Activated naive CD4-positive, alpha-beta T cell treated with anti-CD3 and anti-CD28 coated beads, Interleukin-2, amount 50 U/mL, for 72 hours (primary cell): ENCODE results near the gene CCDC148. TPM values are rescaled to one million over a fixed set of nuclear protein-coding genes. Genes with fewer than 3 reads are reported as not detected.

Experiments
- ATAC-seq, 2 donors: fragments of 150-1000 bp; cut with Tn5 transposase; 2 replicates each; pipeline ENCODE4 v1.10.0; 2021; ENCODE audit warnings: mild to moderate bottlenecking in 2 of 2, moderate library complexity in 2 of 2
- DNase-seq, 2 donors: peaks; one replicate each; pipeline ENCODE4 v3.0.0; 2021 to 2022; ENCODE audit warnings: low spot score in 2 of 2
- H3K27ac Mint-ChIP-seq, 2 donors: one replicate each; pipeline ENCODE4 v1.8.0; 2022; ENCODE audit warnings: mild to moderate bottlenecking in 2 of 2, mixed read lengths in 2 of 2
- H3K36me3 Mint-ChIP-seq, 2 donors: one replicate each; pipeline ENCODE4 v1.8.0; 2022; ENCODE audit warnings: mixed read lengths in 2 of 2
- H3K9me3 Mint-ChIP-seq, 2 donors: one replicate each; pipeline ENCODE4 v1.8.0; 2022; ENCODE audit warnings: mixed read lengths in 2 of 2
- total RNA-seq, 2 donors: library from RNA; stranded (reverse); gene quantifications; one replicate each; pipeline ENCODE4 v1.2.3, GENCODE V29; 2022

The CCDC148 gene
- total RNA-seq, 2 donors from 2014 or later = 0.08 TPM; not detected in 1

DNA sequence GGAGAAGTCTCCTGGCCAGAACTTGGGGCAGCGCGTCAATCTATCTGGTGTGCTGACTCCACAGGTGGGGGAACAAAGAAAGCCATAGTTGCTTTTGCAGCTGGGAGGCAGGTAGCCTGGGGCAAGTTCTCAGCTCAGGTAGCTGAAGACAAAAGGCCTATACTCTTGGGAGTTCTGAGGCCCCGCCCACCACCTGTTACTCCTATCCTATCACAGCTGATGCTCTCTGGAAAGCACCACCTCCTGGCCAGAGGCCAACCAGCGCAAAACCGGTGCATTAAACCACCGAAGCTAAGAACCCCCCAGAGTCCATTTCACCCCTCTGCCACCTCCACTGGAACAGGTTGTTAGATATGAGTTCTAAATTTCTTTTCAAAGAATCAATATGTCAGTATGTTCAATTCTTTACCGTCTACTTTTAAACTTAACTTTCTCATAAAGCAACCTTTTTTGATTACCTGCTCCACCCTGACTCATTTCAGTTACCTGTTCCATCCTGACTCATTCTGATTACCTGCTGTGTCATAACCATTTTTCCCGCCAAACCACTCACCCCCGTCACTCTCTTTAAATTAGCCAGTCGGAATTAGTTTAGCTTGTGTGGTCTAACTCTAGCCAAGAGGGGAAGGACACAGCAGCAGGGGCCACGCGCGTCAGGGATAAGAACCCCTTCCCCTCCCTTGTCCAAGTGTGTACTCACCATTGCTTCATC lies 311.5 kb downstream of the CCDC148 start:
- H3K36me3 Mint-ChIP-seq = no peaks in the 10 kb centered on the region
- peaks cover 7 to 11% of the 10 kb centered on the region in 2 donors for H3K9me3 Mint-ChIP-seq
- no peak for ATAC-seq

DNA sequence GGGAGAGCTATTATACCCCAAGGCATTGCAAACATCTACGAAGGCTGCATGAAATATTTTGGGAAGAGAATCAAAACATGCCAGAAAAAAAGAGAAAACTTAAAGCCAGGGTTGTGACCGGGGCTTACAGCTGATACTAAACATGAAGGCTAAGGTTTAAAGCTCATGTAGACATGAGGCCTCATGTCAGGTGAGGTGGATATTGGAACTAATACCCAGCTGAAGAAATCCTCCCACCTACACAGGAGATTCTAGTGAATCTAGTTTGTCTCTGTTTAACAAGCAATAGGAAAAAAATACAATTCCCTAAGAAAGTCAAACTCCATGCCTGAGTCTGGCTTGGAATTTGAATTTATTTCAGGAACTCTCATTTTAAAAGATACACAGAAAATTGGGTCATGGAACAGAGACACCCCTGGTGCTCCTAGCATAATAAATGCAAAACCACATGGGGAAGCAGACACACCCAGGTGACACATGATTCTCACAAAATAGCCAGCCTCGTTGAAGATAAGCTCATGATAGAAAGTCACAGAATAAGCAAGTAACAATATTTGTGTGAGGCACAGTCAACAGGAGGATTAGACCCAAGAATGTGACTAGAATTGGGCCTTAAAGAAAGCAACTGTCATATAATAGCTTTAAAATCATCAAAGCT lies 312.7 kb downstream of the CCDC148 start:
- Mint-ChIP-seq H3K27ac (no peak overlapping the region), H3K9me3 (peaks cover 7 to 11% of the 10 kb centered on the region in 2 donors), H3K36me3 (no peaks in the 10 kb centered on the region)
- DNase-seq = no peak
- ATAC-seq = no peak

More for the DNA sequence above, 311.5 kb downstream of the CCDC148 start:
- no peak for DNase-seq
- H3K27ac Mint-ChIP-seq = no peak overlapping the region

DNA sequence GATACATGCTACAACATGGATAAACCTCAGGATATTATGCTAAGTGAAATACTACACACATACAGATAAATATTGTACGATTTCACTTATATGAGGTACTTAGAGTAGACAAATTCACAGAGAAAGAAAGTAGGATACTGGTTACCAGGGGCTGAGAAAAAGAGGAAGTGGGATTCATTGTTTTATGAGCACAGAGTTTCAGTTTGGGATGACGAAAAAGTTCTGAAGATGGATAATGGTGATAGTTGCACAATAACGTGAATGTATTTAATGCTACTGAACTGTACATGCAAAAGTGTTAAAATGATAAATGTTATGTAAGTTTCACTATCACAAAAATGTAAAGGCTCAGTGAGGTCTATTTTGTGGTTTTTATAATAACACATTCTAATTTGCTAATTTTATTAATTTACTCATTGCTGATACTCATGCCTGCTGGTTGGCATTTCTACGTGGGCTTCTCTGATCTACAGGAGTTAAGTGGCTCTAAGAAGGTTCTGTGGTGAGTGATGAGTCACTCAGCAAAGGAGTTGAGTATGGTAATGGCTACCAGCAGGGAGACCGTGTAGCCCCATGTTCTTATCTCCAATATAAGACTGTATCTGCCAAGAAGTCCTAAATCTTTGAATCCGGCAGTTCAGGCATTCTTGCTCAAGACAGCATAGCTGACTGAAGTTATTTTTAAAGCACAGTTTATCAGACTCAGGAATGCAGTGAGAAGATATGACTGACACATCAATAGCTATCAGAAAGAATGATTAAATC lies 313.8 kb downstream of the CCDC148 start:
- peaks cover 7 to 11% of the 10 kb centered on the region in 2 donors for H3K9me3 Mint-ChIP-seq

DNA sequence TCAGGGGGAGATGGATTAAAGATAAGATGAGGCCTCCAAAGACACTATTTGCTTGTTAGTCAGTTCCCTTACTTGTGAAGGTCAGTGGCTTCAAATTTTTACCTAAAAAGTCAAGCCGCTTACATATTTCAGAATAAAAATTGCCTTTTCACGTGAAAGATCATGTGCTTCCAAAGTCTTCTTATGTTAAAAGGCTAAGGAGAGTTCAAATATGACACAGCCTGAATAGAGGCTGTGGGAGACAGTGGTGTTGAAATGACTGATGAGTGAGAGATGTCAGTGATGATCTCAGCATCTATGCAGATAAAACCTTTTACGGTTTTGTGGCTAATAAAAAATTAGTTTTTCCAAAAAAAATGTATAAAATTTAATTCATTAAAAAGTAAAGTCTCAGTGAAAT lies 314.4 kb downstream of the CCDC148 start:
- ATAC-seq (no peak), DNase-seq (no peak)
- H3K36me3 Mint-ChIP-seq = no peaks in the 10 kb centered on the region
- H3K9me3 Mint-ChIP-seq = peaks cover 6 to 11% of the 10 kb centered on the region in 2 donors
- H3K27ac Mint-ChIP-seq = no peak overlapping the region

More for the DNA sequence above, 313.8 kb downstream of the CCDC148 start:
- no peak for ATAC-seq
- H3K27ac Mint-ChIP-seq = no peak overlapping the region
- no peaks in the 10 kb centered on the region for H3K36me3 Mint-ChIP-seq
- DNase-seq = no peak

DNA sequence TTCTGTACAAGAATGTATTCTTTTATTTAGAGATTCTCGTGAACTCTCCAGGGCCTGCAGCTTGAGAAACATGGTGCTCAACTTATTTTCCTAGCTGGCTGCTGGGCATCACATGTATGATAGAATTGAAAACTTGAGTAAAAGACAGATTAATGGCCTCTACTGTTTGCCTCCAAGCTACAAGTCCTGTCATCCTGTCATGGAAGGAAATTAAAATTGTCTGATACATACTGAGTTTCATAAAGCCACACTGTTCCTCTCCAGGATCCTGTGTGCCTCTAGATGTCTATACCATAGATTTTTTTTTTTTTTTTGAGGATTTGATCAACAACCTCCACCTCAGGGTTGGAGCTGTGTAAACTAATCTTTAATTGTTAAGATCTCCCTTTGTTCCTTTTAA lies 316.4 kb downstream of the CCDC148 start:
- Mint-ChIP-seq H3K36me3 (no peaks in the 10 kb centered on the region), H3K27ac (no peak overlapping the region), H3K9me3 (peaks cover 0 to 2% of the 10 kb centered on the region in 2 donors)
- no peak for ATAC-seq
- no peak for DNase-seq

DNA sequence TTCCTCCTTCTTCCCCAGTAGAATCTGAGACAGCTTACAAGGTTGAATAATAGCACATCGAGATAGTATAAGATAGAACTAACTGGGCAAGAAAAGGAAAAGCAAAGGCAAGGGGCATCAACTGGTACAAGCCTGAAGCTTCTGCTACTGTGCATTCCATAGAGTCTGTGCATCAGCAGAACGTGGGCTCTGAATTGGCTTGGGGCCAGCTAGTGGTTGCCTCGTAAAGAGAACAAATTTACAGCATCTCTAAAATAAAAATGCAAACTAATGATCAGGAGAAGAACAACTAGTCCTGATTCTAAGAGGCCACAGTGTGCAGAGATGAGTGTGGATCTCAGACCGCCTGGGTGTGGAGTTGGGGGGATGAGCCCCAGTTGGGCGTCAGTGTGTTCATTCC lies 318.3 kb downstream of the CCDC148 start:
- H3K27ac Mint-ChIP-seq = no peak overlapping the region
- H3K36me3 Mint-ChIP-seq = no peaks in the 10 kb centered on the region
- no peak for ATAC-seq
- no peaks in the 10 kb centered on the region for H3K9me3 Mint-ChIP-seq
- DNase-seq = no peak

DNA sequence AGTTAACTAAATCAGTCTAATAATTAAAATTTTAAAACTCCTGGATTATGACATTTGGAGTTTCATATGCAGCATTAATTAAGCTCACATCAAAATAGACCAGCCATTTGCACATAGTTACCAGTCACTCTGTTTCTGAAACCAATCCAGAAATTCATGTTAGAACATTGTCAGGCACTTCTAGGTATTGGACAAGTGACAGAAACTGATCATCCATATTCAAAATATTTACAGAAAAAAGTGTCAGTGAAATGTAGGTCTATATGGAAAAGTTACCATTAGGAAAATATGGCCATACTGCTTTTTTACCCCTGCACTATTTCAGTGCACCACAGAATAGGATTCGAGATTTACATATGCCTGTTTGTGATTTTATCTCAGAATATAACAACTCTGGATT lies 321.5 kb downstream of the CCDC148 start:
- Mint-ChIP-seq H3K27ac (no peak overlapping the region), H3K36me3 (no peaks in the 10 kb centered on the region), H3K9me3 (no peaks in the 10 kb centered on the region)
- ATAC-seq = no peak
- no peak for DNase-seq

DNA sequence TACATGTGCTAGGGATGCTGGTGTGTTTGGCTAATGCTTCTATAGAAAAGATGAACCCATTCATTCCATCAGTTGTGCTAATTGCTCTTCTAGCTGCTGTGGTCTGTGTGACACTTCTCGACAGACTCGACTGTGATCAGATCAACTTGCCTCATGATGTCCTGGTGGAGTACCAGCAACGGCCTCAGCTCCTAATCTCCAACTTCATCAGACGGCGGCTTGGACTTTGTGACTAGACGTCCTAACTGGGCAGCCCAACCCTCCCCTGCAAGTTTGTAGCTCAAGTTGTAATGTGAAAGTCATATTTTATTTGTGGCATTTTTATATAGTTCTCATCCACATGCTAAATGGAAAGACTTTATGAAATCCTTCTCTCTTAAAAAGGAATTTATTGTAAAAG lies 321.9 kb downstream of the CCDC148 start:
- Mint-ChIP-seq H3K36me3 (no peaks in the 10 kb centered on the region), H3K9me3 (no peaks in the 10 kb centered on the region), H3K27ac (no peak overlapping the region)
- ATAC-seq (no peak), DNase-seq (no peak)

DNA sequence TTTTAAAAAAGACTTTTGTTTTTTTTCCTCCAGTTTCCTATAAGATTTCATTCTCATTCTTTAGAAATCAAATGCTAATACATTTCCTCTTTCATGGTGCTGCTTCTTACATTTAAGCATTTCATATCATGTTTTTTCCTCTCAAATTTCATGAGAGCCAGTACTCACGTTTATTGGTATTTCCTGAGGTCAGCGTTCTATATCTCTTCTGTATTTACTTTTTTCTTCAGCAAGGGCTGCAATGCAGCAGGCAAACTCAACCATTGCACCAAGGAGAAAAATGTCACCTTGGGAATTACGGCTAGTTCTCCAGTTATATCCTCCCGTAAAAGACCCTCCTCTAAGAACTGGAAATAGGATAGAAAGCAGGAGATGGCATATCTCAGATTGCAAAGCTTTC lies 322.5 kb downstream of the CCDC148 start:
- DNase-seq (no peak), ATAC-seq (no peak)
- H3K27ac Mint-ChIP-seq = no peak overlapping the region
- no peaks in the 10 kb centered on the region for H3K9me3 Mint-ChIP-seq
- H3K36me3 Mint-ChIP-seq = no peaks in the 10 kb centered on the region

DNA sequence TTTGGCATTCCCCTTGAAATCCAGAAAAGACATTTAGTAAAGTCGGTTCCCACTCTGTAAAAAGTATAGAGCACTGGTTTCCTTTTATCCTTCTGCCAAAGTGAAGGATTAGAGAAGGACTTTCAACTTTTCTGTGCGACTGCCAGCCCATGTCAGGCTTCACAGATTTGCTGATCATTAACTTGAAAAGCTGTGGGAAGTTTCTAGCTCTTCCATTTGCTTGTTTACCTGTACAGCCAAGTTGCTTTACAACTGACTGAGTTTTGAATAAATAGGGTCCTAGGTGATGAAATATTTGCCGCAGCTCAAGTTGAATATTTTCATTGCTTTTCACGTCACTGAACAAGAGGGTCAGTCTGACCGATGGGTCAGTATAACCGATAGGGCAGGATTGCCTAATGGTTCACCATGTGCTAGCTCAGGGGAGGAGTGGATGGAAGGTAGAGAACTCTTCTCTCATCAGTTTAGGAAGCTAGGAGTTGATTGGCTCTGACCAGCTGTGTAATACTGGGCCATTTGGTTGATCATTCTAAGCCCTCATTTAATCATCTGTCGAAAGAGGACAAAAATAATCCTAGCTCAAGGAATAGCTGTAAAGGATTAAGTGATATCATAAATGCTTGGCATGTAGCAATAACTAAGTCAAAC lies 324.5 kb downstream of the CCDC148 start:
- ATAC-seq = no peak
- no peaks in the 10 kb centered on the region for H3K36me3 Mint-ChIP-seq
- DNase-seq = no peak
- H3K27ac Mint-ChIP-seq = no peak overlapping the region
- H3K9me3 Mint-ChIP-seq = no peaks in the 10 kb centered on the region

DNA sequence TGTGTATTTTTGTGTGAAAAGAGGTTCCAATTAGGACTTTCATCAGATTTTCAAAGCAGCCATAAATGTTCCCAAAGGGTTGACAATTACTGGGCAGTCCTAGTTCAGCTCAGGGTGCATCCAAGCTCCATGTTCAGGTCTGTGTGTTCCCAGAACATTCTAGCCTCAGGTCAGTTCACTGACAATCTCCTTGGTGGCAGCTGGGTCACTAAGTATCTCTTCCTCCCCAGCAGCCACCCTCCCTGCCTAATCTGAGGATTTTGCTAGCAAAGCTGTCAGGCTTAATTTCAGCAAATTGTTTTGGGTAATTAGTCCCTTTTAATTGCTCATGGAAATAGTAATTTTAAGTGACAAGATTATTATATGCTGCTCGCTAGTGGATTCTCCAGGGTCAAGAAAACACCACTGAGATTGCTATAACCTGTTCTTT lies 325.1 kb downstream of the CCDC148 start:
- DNase-seq (no peak), ATAC-seq (no peak)
- Mint-ChIP-seq H3K36me3 (no peaks in the 10 kb centered on the region), H3K27ac (no peak overlapping the region), H3K9me3 (no peaks in the 10 kb centered on the region)

DNA sequence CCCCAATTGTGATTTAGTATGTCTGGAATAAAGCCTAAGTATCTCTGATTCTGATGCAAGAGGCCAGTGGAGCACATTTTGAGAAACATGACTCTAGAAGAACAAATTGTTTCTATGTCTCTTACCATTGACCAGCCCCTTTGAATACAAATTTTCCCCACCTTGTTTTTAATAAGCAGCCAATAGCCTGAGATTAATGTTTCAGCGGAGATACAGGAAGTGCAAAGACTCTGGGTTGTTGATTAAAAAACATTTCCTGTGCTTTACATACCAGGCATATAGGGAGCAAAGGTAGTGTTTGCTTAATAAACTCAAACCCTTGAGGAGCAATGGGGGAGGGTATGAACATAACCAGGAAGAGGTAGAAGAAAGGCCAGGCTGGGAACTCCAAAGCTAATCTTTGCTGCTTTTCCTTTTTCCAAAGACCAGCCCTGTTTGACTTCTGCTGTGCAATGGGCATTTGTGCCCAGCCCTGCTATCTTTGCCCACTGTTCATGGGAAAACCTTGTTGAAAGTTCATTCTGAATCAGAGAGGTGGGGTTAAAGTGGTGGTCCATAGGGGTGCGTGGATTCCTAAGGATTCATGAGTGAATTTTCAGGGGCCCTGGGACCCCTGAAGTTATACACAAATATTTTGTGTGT lies 325.6 kb downstream of the CCDC148 start:
- ATAC-seq (no peak), DNase-seq (no peak)
- Mint-ChIP-seq H3K27ac (no peak overlapping the region), H3K9me3 (no peaks in the 10 kb centered on the region), H3K36me3 (no peaks in the 10 kb centered on the region)

DNA sequence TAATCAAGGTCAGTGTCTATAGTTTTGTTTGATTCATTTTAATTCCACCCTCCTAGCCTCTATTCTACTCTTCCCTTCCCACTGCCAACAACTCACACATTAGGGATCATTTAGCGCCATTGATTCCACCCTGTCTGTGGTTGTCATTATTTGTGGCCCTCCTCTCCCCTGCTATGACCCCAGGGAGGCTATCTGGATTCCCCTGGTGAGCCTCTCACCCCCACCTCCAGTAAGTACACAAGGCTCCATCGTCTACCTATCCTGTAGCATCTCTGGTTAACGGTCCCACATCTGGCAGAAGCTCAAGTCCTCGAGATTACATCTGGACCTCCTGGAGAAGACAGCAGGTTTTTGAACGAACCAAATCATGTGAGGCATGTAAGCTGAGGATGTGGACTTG lies 327.5 kb downstream of the CCDC148 start:
- no peak for DNase-seq
- no peak for ATAC-seq
- Mint-ChIP-seq H3K9me3 (no peaks in the 10 kb centered on the region), H3K27ac (no peak overlapping the region), H3K36me3 (no peaks in the 10 kb centered on the region)

DNA sequence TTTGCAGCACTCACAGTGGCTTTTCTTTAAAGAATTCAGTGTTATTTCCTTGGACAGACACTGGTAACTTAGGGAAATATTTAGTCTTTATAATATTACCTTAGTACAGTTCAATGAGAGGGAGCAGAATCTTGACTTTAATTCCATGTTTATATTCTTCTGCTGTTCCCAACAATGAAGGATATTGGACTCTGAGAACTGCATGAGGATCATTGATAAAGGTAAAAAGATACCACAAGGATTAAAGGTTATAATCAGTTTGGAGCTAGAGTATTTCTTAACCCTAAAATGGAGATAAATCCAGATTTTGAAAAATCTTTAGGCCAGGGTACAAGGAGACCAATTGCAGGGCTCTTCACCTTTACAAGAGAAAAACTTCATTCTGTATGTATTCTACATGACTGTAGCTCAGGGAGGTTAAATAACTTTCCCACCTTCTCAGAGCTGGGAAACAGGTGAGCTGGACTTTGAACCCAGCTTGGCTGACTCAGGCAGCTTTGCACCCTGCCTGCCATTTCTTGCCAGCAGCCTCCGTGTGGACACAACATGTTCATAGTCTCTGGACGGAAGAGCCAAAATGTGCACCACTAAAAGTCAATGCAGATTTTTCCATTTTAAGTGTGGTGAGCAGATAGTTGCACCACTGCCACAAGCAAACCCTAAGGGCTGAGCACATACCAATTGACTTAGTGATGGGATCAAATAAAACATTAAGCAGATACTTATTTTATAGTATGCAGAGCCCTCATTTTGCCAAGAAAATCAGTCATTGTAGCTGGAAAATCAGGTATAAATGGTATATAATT lies 328.2 kb downstream of the CCDC148 start:
- Mint-ChIP-seq H3K9me3 (no peaks in the 10 kb centered on the region), H3K36me3 (no peaks in the 10 kb centered on the region), H3K27ac (no peak overlapping the region)
- no peak for ATAC-seq
- DNase-seq = no peak

DNA sequence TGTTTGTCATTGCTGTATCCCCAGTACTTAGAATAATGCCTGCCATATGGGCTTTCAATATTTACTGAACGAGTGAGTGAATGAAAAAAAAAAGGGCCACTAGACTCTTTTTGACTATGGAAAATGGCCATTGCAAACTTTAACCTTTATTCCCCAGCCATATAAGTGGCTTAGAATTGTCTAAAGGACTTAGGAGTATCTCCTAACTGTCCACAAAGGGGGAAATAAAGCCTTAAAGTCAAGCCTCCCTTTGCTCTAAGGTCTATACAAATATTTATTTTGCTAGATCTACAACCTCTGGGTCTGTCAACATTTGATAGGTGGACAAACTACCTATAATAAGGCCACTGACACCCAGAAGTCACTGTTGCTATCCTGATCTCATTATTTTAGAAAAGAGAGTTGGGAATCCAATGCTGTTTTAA lies 329.2 kb downstream of the CCDC148 start:
- DNase-seq (no peak), ATAC-seq (no peak)
- no peaks in the 10 kb centered on the region for H3K9me3 Mint-ChIP-seq
- no peaks in the 10 kb centered on the region for H3K36me3 Mint-ChIP-seq
- H3K27ac Mint-ChIP-seq = no peak overlapping the region
